LNCAP (cell line): ENCODE data around the gene ANKRD23.

Experiments
- CTCF ChIP-seq: fragments of 450-650 bp; IDR thresholded peaks from 2 replicates; pipeline ENCODE4 v1.5.1; 2017; ENCODE audit warnings: mild to moderate bottlenecking

ANKRD23 gene

GRCh38 chr2:96863575-96864342 lies 19.9 kb upstream of the ANKRD23 start:
- no peak for TF ChIP-seq CTCF

DNA sequence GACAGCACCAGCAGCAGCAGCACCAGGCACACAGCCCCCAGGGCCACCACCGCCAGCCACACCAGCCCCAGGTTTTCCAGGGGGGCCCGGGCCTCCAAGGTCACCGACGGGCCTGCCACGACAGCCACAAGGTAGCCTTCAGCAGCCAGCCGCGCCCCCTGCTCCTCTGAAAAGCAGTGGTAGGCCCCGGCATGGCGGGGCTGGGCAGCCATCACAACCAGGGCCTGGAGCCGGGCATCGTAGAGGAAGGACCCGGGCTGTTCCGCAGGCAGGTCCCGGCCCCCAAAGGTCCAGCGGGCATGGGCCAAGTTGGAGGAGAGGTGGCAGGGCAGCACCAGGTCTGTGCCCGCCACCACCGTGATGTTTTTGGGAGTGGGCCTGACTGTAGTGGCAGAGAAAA lies 17.3 kb upstream of the ANKRD23 start:
- no peak for TF ChIP-seq CTCF

DNA sequence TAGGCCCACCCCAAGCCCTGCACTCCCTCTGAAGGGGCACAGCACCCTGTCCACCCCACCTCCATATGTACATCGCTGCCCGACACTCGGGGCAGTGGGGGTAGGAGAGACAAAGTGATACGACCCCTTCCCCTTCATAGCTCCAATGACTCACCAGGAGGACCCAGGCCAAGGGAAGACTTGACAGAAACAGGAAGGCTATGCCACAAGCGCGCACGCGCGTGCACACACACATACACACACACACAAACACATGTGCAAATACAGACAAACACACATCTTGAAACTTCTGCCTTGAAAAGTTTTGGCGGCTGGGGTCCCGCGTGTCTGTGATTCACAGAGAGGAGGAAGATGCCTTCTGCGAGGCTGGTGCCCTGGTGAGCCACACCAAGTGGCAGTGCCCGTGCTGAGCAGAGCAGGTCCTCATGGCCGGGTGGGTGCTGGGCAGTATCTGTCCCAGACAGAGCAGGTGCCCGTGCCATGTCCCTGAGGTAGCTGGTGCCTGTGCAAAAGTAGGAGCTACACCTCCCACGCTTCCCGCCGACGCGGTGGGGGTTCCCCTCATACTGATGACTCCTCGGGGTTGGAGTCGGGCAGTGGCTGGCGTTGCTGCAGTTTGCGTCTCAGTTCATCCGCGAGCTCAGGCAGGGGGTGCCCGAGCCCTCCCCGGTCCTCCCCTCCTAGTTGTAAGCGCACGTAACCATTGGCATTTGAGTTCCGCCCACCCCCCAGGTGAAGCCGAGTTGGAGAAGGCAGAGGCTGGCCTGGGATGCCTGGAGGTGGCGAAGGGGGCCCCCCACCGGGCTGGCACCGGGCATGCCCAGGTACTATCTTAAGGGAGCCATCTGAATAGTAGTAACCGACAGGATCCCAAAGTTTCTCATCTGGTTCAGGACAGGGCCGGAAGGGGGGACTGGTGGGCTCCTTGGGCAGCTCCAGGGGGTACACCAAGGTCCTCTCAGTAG lies 16.5 kb upstream of the ANKRD23 start:
- no peak for TF ChIP-seq CTCF

- no peak for TF ChIP-seq CTCF
Observed at GRCh38 chr2:96859681-96860064, 15.9 kb upstream of the ANKRD23 start.

GRCh38 chr2:96859099-96859649 lies 15.4 kb upstream of the ANKRD23 start:
- no peak for TF ChIP-seq CTCF

- TF ChIP-seq CTCF: peak; percentile 86
Observed at GRCh38 chr2:96857667-96858372, 14.0 kb upstream of the ANKRD23 start, which contains the start of gene ANKRD39. ANKRD39 (minus strand) TSS chr2:96858016; CDS start chr2:96857987, 29 bp downstream.
